Spinal cord (tissue), 10 donors: ENCODE data around the gene ARHGEF25. TPM values are rescaled to one million over a fixed set of nuclear protein-coding genes. Genes with fewer than 3 reads are reported as not detected.

ENCODE experiments used
- DNase-seq, 6 donors: peaks; one replicate each; pipeline versions ENCODE4 v3.0.0 to v3.0.0-alpha.2; 2013 to 2015; ENCODE audit warnings: low spot score in 6 of 6, low read depth in 4 of 6
- H3K27ac ChIP-seq: one replicate; pipeline ENCODE4 v1.5.1; 2013; ENCODE audit warnings: low read depth, low read length, control low read depth
- H3K27me3 ChIP-seq: one replicate; pipeline ENCODE4 v1.6.1; 2013; ENCODE audit warnings: low read length; ENCODE audit not compliant: control insufficient read depth, insufficient read depth
- H3K36me3 ChIP-seq: one replicate; pipeline ENCODE4 v1.6.1; 2013; ENCODE audit warnings: low read length; ENCODE audit not compliant: control insufficient read depth, insufficient read depth
- H3K4me1 ChIP-seq: one replicate; pipeline ENCODE4 v1.6.1; 2013; ENCODE audit warnings: low read length; ENCODE audit not compliant: control insufficient read depth, insufficient read depth
- H3K4me3 ChIP-seq: one replicate; pipeline ENCODE4 v1.5.1; 2013; ENCODE audit warnings: low read depth, low read length, control low read depth
- H3K9me3 ChIP-seq: one replicate; pipeline ENCODE4 v1.6.1; 2013; ENCODE audit warnings: low read length; ENCODE audit not compliant: control insufficient read depth, insufficient read depth
- WGBS: methylation state at CpG from one replicate; pipeline ENCODE4 v1.1.5; 2013; ENCODE audit warnings: missing lambda C conversion rate; ENCODE audit not compliant: insufficient coverage; 5-methylcytosine and 5-hydroxymethylcytosine counted together
- polyA plus RNA-seq, 2 donors: library from polyadenylated mRNA; unstranded; fragments of 120-200 nt; gene quantifications; one replicate each; pipeline ENCODE4 v1.2.1, GENCODE V29; 2013; ENCODE audit not compliant: insufficient read length in 2 of 2
- total RNA-seq, 2 donors: library from RNA; depleted of rRNA in 1 of 2; stranded (reverse); fragments of 120-200 nt in 1 of 2; fragments of >200 nt in 1 of 2; gene quantifications; one replicate each; pipeline versions ENCODE4 v1.2.3 to v1.2.4, GENCODE V29; 2013 to 2014
- donor health status: healthy.

The ARHGEF25 gene
- total and polyA plus RNA-seq, 4 donors: 27.2 to 61.9 (median 45.1) TPM

GRCh38 chr12:57575771-57576612 lies 35.2 kb upstream of the ARHGEF25 start:
- no peaks in the 10 kb centered on the region for H3K9me3 ChIP-seq
- no peak for DNase-seq
- H3K4me1 ChIP-seq: no peaks in the 10 kb centered on the region
- no peak overlapping the region for H3K27ac ChIP-seq
- 96% methylated on average over 11 of the region's 12 CpGs for WGBS
- peaks cover 87% of the 10 kb centered on the region for H3K36me3 ChIP-seq
- no peak overlapping the region for H3K4me3 ChIP-seq
- no peaks in the 10 kb centered on the region for H3K27me3 ChIP-seq

GRCh38 chr12:57576613-57577160 lies 34.5 kb upstream of the ARHGEF25 start:
- 94% methylated on average over 8 of the region's 9 CpGs for WGBS
- Histone ChIP-seq H3K27me3 (no peaks in the 10 kb centered on the region), H3K4me3 (no peak overlapping the region), H3K36me3 (peaks cover 87% of the 10 kb centered on the region), H3K4me1 (no peaks in the 10 kb centered on the region), H3K9me3 (no peaks in the 10 kb centered on the region), H3K27ac (no peak overlapping the region)
- DNase-seq: no peak

GRCh38 chr12:57577981-57578758 lies 33.1 kb upstream of the ARHGEF25 start:
- Histone ChIP-seq H3K4me1 (no peaks in the 10 kb centered on the region), H3K36me3 (peaks cover 76% of the 10 kb centered on the region), H3K4me3 (no peak overlapping the region), H3K27me3 (no peaks in the 10 kb centered on the region), H3K27ac (no peak overlapping the region), H3K9me3 (no peaks in the 10 kb centered on the region)
- WGBS: 80% methylated on average over 6 of the region's 12 CpGs
- no peak for DNase-seq

GRCh38 chr12:57579011-57579410 lies 32.2 kb upstream of the ARHGEF25 start:
- 70% methylated on average over 1 of the region's 2 CpGs for WGBS
- Histone ChIP-seq H3K36me3 (peaks cover 71% of the 10 kb centered on the region), H3K27ac (no peak overlapping the region), H3K27me3 (no peaks in the 10 kb centered on the region), H3K4me3 (no peak overlapping the region), H3K4me1 (no peaks in the 10 kb centered on the region), H3K9me3 (no peaks in the 10 kb centered on the region)
- no peak for DNase-seq

GRCh38 chr12:57579677-57580465 lies 31.4 kb upstream of the ARHGEF25 start:
- no peak overlapping the region for H3K27ac ChIP-seq

GRCh38 chr12:57580466-57580795 lies 30.8 kb upstream of the ARHGEF25 start:
- no peak for DNase-seq
- no CpG with 5 or more reads among the region's 4 CpGs for WGBS
- Histone ChIP-seq H3K4me1 (no peaks in the 10 kb centered on the region), H3K27me3 (no peaks in the 10 kb centered on the region), H3K36me3 (peaks cover 63% of the 10 kb centered on the region), H3K9me3 (no peaks in the 10 kb centered on the region), H3K4me3 (no peak overlapping the region), H3K27ac (no peak overlapping the region)

More at GRCh38 chr12:57579677-57580465, 31.4 kb upstream of the ARHGEF25 start:
- Histone ChIP-seq H3K36me3 (peaks cover 66% of the 10 kb centered on the region), H3K4me1 (no peaks in the 10 kb centered on the region), H3K27me3 (no peaks in the 10 kb centered on the region), H3K9me3 (no peaks in the 10 kb centered on the region), H3K4me3 (no peak overlapping the region)
- 90% methylated on average over 3 of the region's 8 CpGs for whole genome bisulfite sequencing
- no peak for DNase-seq

GRCh38 chr12:57581802-57582201 lies 29.4 kb upstream of the ARHGEF25 start:
- Histone ChIP-seq H3K36me3 (peaks cover 54% of the 10 kb centered on the region), H3K4me3 (no peak overlapping the region), H3K27ac (no peak overlapping the region), H3K9me3 (no peaks in the 10 kb centered on the region), H3K4me1 (no peaks in the 10 kb centered on the region), H3K27me3 (no peaks in the 10 kb centered on the region)
- DNase-seq: no peak
- no CpG with 5 or more reads among the region's 1 CpG for WGBS

- no peak overlapping the region for H3K27ac ChIP-seq
- no peaks in the 10 kb centered on the region for H3K27me3 ChIP-seq
- no peaks in the 10 kb centered on the region for H3K4me1 ChIP-seq
- no peak overlapping the region for H3K4me3 ChIP-seq
- H3K36me3 ChIP-seq: peaks cover 47% of the 10 kb centered on the region
- no CpG with 5 or more reads among the region's 1 CpG for WGBS
- DNase-seq: no peak
- no peaks in the 10 kb centered on the region for H3K9me3 ChIP-seq
Observed at GRCh38 chr12:57582440-57582839, 28.8 kb upstream of the ARHGEF25 start.
